OCI-LY1 (cell line): ENCODE results near the gene SLC2A4RG.

Experiments used
- H2AFZ ChIP-seq: fragments of 200-600 bp; sonication (generic), shearing (Covaris generic); 2 replicates; pipeline ENCODE4 v1.6.0; 2014; ENCODE audit warnings: antibody characterized with exemption, mild to moderate bottlenecking, low read length
- H3F3A ChIP-seq: fragments of 200-600 bp; sonication (generic), shearing (Covaris generic); 2 replicates; pipeline ENCODE4 v1.6.0; 2014; ENCODE audit warnings: mild to moderate bottlenecking, antibody characterized with exemption, low read length, moderate library complexity; ENCODE audit not compliant: insufficient read depth
- H3K27ac ChIP-seq: fragments of 200-600 bp; sonication (generic); 2 replicates; pipeline ENCODE4 v1.5.1; 2014; ENCODE audit warnings: low read length, mixed run types, mild to moderate bottlenecking, low read depth; ENCODE audit not compliant: poor library complexity, severe bottlenecking
- H3K27me3 ChIP-seq: fragments of 200-600 bp; sonication (generic); 2 replicates; pipeline ENCODE4 v1.6.0; 2014; ENCODE audit warnings: antibody characterized with exemption, mild to moderate bottlenecking, low read length, moderate library complexity; ENCODE audit not compliant: insufficient read depth
- H3K36me3 ChIP-seq: fragments of 200-600 bp; sonication (generic); 2 replicates; pipeline ENCODE4 v1.6.1; 2014; ENCODE audit warnings: mild to moderate bottlenecking, antibody characterized with exemption, low read length, moderate library complexity, mixed read lengths; ENCODE audit not compliant: insufficient read depth
- H3K4me1 ChIP-seq: fragments of 200-600 bp; sonication (generic); 2 replicates; pipeline ENCODE4 v1.5.1; 2014; ENCODE audit warnings: mild to moderate bottlenecking, low read length, moderate library complexity; ENCODE audit not compliant: insufficient read depth, severe bottlenecking
- H3K4me2 ChIP-seq: fragments of 200-600 bp; sonication (generic), shearing (Covaris generic); 2 replicates; pipeline ENCODE4 v1.6.1; 2014; ENCODE audit warnings: low read length
- H3K4me3 ChIP-seq: fragments of 200-600 bp; sonication (generic); 2 replicates; pipeline ENCODE4 v1.5.1; 2014; ENCODE audit warnings: low read length, low read depth, mild to moderate bottlenecking, mixed read lengths; ENCODE audit not compliant: poor library complexity, severe bottlenecking
- H3K79me2 ChIP-seq: fragments of 200-600 bp; shearing (Covaris generic); 2 replicates; pipeline ENCODE4 v1.6.1; 2016; ENCODE audit warnings: mixed run types, low read length, mixed read lengths; ENCODE audit not compliant: insufficient read depth
- H3K9ac ChIP-seq: fragments of 200-600 bp; sonication (generic), shearing (Covaris generic); 2 replicates; pipeline ENCODE4 v1.6.1; 2014; ENCODE audit warnings: mild to moderate bottlenecking, low read length, mixed read lengths
- H3K9me2 ChIP-seq: fragments of 200-600 bp; sonication (generic), shearing (Covaris generic); 2 replicates; pipeline ENCODE4 v1.6.1; 2014; ENCODE audit warnings: low read depth, mild to moderate bottlenecking, low read length, mixed read lengths
- H3K9me3 ChIP-seq: fragments of 200-600 bp; shearing (Covaris generic); 2 replicates; pipeline ENCODE4 v1.6.1; 2014; ENCODE audit warnings: low read length, mixed read lengths
- H4K20me1 ChIP-seq: fragments of 200-600 bp; sonication (generic), shearing (Covaris generic); 2 replicates; pipeline ENCODE4 v1.6.0; 2016; ENCODE audit warnings: mild to moderate bottlenecking, low read length; ENCODE audit not compliant: insufficient read depth
- EZH2 ChIP-seq: fragments of 200-600 bp; sonication (generic), shearing (Covaris generic); IDR thresholded peaks from 2 replicates; pipeline ENCODE4 v1.8.0; 2017; ENCODE audit warnings: borderline replicate concordance, mixed run types, mild to moderate bottlenecking, antibody characterized with exemption, low read length, moderate library complexity, mixed read lengths
- TF ChIP-seq, protein P1 (sequence below): fragments of 200-600 bp; sonication (generic), shearing (Covaris generic); IDR thresholded peaks from 2 replicates; pipeline ENCODE4 v1.5.1; 2017; ENCODE audit warnings: mild to moderate bottlenecking, antibody characterized with exemption, low read length, moderate library complexity, mixed read lengths

Gene SLC2A4RG

DNA sequence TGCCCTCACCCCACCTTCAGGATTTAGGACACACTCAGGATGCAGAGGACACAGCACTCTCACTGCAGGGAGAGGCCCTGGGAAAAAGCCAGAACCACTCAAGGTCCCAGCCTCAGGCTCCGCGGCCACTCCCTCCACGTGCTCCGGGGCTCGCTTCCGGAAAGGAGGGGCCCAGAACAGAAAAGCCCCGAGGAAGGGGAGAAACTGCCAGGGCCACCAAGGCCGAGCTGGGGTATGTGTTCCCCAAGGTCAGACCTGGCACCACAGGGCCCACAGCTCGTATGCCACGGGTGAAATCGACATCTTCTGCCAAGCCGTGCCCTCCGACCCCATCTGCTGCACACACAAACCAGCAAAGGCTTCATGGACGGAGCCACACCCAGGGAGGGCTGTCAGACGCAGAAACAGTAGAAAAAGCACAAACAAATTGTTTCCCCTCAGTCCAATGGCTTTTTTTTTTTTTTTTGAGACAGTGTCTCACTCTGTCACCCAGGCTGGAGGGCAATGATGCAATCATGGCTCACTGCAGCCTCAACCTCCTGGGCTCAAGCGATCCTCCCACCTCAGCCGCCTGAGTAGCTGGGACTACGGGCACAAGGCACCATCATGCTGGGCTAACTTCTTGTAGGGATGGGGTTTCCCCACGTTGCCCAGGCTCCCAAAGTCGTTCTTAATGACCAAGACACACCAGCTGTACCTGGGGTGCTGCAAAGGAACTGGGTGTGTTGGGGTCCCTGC is 33.4 kb downstream of the SLC2A4RG start:
- Histone ChIP-seq H2AFZ (no peak overlapping the region), H3K9me2 (no peaks in the 10 kb centered on the region), H3K27me3 (peaks cover 8% of the 10 kb centered on the region; the same call in 1 of the 2 replicates), H3K9me3 (no peaks in the 10 kb centered on the region), H3K4me3 (no peak overlapping the region), H3K36me3 (peaks cover 4% of the 10 kb centered on the region; the same call in 1 of the 2 replicates), H4K20me1 (no peaks in the 10 kb centered on the region), H3K9ac (no peak overlapping the region), H3K27ac (no peak overlapping the region), H3K4me1 (peaks cover 6% of the 10 kb centered on the region), H3K4me2 (no peak overlapping the region), H3K79me2 (no peaks in the 10 kb centered on the region), H3F3A (no peaks in the 10 kb centered on the region)
- TF ChIP-seq, protein P1, sequence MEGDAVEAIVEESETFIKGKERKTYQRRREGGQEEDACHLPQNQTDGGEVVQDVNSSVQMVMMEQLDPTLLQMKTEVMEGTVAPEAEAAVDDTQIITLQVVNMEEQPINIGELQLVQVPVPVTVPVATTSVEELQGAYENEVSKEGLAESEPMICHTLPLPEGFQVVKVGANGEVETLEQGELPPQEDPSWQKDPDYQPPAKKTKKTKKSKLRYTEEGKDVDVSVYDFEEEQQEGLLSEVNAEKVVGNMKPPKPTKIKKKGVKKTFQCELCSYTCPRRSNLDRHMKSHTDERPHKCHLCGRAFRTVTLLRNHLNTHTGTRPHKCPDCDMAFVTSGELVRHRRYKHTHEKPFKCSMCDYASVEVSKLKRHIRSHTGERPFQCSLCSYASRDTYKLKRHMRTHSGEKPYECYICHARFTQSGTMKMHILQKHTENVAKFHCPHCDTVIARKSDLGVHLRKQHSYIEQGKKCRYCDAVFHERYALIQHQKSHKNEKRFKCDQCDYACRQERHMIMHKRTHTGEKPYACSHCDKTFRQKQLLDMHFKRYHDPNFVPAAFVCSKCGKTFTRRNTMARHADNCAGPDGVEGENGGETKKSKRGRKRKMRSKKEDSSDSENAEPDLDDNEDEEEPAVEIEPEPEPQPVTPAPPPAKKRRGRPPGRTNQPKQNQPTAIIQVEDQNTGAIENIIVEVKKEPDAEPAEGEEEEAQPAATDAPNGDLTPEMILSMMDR: no peak
- TF ChIP-seq EZH2: no peak

DNA sequence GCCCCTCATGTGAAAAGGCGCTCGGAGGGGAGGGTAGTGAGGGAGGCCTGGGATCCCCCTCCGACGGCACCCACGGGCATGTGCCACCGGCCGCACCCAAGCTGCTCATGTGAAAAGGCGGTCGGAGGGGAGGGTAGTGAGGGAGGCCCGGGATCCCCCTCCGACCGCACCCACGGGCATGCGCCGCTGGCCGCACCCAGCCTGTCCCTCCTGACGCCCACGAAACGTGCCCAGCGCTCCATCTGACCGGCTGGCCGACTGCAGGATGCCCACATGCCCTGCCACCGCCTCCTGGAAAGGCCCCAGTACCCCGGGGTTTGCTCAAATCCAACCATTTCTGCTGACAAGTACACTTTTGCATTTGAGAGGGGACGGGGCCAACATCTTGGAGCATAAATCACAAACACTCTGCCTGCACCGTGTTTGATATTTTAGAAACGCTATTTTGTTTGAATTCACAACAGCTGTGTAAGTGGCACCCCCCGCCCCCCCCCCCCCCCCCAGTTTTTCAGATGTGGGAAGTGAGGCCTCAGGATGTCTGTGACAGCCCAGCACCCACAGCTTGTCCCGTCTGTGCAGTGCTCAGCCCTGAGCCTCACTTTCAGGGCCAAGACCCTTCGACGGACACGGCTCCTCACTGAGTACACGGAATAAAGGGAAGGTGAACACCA is 34.1 kb downstream of the SLC2A4RG start:
- no peak overlapping the region for H3K4me3 ChIP-seq
- no peaks in the 10 kb centered on the region for H3K79me2 ChIP-seq
- H3K9ac ChIP-seq: no peak overlapping the region
- no peaks in the 10 kb centered on the region for H3F3A ChIP-seq
- no peaks in the 10 kb centered on the region for H4K20me1 ChIP-seq
- no peak overlapping the region for H3K27ac ChIP-seq
- no peak overlapping the region for H3K4me2 ChIP-seq
- no peak overlapping the region for H2AFZ ChIP-seq
- no peak for TF ChIP-seq EZH2
- TF ChIP-seq, protein P1: no peak
- H3K27me3 ChIP-seq: peaks cover 8% of the 10 kb centered on the region; the same call in 1 of the 2 replicates
- H3K36me3 ChIP-seq: peaks cover 4% of the 10 kb centered on the region; the same call in 1 of the 2 replicates
- H3K9me2 ChIP-seq: no peaks in the 10 kb centered on the region
- peaks cover 6% of the 10 kb centered on the region for H3K4me1 ChIP-seq
- no peaks in the 10 kb centered on the region for H3K9me3 ChIP-seq

DNA sequence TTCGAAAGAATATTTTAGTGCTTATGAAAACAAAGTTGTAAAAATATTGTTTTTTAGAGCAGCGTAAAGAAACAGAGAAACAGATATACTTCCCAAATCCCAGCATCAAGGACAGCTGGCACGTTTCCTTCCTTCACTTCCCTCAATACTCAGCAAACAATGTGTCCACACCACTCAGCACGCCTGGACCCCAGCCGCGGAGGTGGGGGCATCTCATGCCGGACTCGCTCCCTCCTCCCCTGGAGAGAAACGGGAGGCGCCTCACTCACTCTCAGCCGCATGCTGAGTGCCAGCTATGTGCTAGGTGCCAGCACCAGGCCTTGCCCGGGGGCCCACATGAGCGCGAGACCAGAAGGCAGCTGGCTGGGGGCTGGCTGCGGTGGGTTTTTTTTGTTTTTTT is 34.7 kb downstream of the SLC2A4RG start:
- Histone ChIP-seq H3K9me2 (no peaks in the 10 kb centered on the region), H3K27me3 (peaks cover 8% of the 10 kb centered on the region; the same call in 1 of the 2 replicates), H3K27ac (no peak overlapping the region), H4K20me1 (no peaks in the 10 kb centered on the region), H3F3A (no peaks in the 10 kb centered on the region), H3K9me3 (no peaks in the 10 kb centered on the region), H3K4me3 (no peak overlapping the region), H3K36me3 (peaks cover 4% of the 10 kb centered on the region; the same call in 1 of the 2 replicates), H2AFZ (no peak overlapping the region), H3K4me2 (no peak overlapping the region), H3K4me1 (peaks cover 6% of the 10 kb centered on the region), H3K9ac (no peak overlapping the region), H3K79me2 (no peaks in the 10 kb centered on the region)
- TF ChIP-seq, protein P1: no peak
- TF ChIP-seq EZH2: no peak
